Activated CD8-positive, alpha-beta memory T cell treated with anti-CD3 and anti-CD28 coated beads, Interleukin-2, amount 50 U/mL, for 48 hours (primary cell): ENCODE measurements around the gene MAP4K4.
A peak's percentile ranks its signal among the peaks of the same experiment; 100 is the strongest.

Experiments used
- DNase-seq: peaks from one replicate; pipeline ENCODE4 v3.0.0-alpha.2; 2020

Gene MAP4K4

DNA sequence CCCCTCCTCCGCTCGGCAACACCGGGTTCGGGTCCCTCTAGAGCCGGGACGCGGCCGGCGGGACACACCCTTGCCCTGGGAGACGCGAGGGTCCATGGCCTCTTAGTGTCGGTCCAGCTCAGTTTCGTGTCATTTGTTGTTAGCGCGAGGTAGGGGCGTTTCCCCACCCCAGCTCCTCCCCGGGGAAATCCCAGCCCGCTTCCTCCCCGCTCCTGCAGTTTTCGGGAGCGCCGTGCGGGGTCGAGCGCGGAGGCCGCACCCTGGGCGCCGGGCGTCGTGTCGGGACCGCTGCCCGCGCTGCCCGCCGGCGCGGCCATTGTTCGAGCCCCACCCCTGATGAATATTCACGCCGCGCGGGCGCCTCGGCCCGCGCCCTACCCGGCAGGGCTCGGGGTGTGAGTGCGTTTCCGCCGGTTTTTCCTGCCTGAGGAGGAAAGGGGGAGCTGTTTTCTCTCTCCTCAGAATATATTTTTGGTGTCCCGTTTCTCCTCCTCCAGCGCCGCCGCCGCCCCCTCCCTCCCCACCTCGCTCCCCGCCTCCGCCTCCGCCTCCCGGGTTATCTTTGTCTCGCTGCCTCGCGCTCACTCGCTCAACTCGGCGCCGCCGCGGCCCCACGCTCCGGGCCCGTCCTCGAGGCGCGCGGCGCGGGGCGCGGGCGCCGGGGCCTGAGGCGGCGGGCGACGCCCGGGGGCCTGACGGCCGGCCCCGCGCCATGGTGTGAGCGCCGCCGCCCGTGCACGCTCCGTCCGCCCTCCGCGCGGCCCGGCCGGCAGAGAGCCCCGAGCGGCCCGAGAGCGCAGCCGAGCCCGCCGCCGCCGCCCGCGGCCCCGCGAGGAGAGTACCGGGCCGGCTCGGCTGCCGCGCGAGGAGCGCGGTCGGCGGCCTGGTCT, at the start of gene MAP4K4:
Gene MAP4K4, plus strand, starts transcription at position 584 of the 890 bp plus-strand sequence. CDS start 374 bp downstream, outside the sequence.
- peak; percentile 79 for DNase-seq

DNA sequence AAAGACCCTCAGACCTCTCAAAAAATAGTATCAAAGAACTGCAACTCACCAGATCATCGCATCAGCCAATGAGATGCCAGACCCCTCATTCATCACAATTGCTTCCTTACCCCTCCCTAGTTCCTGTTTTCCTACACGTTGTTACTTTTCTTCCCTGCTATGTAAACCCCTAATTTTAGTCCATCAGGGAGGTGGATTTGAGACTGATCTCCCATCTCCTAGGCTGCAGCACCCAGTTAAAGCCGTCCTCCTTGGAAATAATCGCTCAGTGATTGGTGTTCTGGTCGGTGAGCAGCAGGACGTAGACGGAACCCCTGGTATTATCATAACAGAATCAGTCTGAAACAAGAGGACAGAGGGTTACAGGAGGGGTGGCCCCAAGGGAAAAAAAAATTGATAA, 44.0 kb upstream of the MAP4K4 start:
- DNase-seq: no peak

DNA sequence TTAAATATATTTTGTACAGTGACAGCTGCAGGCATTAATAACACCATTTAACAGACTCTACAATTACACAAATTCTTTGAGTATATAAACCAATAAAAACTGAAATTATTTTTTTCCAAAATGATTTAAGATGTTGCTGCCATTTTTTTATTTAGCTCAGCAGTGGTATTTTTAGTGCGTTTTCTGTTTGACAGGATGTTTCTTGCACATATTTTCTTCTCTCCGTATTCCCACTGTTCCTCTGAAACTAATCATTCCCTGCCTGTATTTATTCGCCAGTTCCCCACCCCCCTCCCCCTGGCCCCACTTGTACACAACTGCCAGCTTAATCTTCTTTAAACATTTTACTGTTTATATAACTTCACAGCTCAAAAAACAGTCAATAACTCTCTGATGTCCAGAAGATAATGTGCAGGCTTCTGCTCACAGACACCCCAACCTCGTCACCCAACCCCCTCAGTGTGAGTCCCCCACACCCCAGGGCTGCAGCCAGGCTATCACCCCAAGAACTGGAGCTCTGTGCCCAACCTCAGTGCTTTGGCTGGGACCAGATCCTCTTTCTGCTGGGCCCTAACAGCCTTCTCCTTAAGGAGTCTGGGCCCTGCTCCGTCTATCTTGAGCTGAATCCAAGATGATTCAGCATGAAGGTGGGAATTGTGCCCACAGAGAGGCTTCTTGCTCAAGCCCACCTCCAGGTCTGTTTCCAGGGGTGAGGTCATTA, 41.6 kb upstream of the MAP4K4 start:
- no peak for DNase-seq

DNA sequence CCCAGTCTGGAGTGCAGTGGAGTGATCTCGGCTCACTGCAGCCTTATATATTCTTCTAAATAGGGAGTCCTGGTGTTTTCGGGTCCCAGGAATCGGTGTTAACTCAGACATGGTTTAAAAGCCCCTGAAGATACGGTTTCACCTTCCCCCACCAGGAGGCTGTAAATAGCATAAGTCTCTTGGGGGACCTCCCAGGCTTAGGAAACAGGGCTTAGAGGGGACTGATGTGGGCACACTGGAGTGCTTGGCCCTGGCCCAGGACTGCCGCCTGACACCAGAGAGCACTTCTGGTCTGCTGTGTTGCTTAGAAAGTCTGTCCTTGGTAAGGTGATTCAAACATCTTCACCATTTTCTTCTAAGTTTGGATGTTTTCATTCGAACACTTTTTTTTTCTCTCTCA, 39.7 kb upstream of the MAP4K4 start:
- no peak for DNase-seq

DNA sequence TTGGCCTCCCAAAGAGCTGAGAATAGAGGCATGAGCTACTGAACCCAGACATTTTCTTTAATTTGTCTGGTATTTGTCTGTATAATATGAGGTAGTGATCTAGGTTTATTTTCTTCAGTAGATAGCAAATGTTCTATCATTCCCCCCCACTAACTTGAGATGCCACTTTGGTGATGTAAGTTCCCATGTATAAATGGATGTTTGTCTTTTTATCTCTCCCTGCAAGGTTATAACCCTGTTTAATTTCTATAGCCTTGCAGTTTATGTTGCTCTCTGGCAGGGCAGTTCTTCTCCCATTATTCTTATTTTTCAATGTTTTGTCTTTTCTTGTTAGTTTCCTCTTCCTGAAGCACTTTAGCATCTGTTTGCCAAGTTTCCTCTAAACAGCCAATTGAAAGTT, 39.1 kb upstream of the MAP4K4 start:
- DNase-seq: no peak

DNA sequence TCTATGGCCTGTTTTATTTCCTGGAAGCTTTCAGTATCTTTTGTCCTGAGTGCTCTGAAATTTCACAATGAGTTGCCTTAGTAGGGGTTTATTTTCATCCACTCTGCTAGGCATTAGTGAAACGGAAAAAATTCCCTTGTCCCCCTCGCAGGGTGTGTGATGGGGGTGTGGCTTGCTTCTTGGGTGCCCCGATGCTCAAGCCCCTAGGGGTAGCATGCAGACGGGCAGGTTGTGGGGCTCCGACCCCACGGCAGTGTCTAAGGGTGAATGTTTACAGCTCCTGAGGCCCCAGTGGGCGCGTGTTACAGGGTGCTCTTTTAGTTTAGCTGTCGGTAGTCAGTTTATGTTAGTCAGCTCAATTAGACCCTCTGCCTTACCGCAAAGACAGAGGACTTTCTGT, 32.2 kb upstream of the MAP4K4 start:
- no peak for DNase-seq

DNA sequence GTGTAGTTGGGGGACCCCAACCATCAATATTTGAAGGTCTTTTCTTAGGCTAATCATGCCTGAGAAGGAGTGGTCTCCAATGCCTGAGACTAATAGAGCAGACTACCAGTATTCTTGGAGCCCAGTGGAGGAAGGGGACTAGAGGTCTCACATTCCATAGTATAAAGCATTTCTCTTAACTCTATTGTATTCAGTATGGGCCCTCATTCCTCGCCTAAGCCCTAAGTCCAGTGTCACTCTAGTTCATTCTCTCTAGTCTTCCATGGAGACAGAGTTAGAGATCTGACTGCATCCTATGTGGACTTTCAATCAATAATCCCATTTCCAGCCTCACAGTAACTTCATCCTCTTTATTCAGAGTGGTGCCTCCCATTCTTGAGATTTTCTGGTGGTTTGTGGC, 29.7 kb upstream of the MAP4K4 start:
- no peak for DNase-seq

DNA sequence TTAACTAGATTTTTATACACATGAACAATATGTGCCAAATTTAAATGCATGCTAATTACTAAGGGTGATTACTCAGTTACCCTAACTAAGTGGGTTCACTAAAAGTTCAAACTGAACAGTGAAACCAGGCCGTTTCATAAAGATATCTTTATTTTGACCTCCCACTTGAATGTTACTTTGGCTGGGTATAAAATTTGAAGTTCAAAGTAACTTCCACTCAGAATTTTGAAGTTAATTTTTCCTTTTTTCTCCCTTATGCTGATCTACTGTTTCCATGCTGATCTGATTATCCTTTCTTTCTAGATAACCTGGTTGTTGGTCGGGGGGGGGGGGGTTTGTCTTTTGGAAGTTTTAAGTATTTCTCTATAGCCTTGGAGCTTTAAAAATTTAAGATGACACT, 25.5 kb upstream of the MAP4K4 start:
- no peak for DNase-seq

DNA sequence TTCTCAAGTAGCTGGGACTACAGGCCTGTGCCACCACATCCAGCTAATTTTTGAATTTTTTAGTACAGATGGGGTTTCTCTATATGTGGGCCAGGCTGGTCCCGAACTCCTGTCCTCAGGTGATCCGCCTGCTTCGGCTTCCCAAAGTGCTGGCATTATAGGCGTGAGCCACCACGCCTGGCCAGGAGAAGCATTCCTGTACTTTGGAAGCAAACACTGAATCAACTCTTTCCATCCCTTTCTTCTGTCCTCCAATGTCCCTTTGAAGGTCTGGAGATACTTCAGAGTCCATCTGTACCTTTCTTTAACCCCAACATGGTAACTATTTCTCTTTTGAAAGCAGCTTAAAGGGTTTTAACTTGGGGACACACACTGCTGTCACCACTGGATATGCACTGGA, 23.6 kb upstream of the MAP4K4 start:
- no peak for DNase-seq

DNA sequence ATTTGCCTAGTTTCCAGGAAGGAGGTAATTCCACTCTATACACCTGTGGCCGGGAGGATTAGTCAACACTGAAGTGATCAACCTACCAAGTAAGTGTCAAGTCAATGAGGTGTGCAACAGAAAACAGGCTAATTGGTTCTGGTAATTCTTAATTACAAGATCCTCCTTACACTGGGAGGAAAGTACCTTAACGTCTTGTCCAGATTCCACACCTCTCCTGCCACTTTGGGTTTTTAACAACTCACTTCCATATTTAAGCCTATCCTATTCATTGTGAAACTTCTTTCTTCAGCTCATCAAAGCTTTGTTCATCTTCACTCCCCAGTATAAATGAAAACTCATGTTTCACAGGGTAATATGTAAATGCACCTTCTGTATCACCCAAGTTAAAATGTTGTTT, 22.0 kb upstream of the MAP4K4 start:
- no peak for DNase-seq

DNA sequence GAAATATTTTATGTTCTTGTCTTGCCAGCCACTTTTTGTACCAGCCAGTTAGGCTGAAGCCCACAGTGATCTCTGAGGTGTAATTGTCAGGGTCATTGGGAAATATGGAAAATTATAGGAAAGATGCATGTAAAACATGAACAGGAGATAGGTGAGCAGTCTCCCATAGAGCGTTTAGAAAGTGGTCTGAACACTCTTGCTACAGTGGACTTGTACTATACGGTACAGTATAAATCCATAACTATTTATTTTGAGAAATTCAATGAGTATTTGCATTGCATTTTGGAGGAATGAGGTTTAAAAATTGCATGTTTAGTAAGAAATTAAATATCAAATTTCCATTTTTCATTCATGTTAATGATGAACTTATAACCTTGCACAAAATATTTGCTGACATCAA, 20.8 kb upstream of the MAP4K4 start:
- DNase-seq: no peak

DNA sequence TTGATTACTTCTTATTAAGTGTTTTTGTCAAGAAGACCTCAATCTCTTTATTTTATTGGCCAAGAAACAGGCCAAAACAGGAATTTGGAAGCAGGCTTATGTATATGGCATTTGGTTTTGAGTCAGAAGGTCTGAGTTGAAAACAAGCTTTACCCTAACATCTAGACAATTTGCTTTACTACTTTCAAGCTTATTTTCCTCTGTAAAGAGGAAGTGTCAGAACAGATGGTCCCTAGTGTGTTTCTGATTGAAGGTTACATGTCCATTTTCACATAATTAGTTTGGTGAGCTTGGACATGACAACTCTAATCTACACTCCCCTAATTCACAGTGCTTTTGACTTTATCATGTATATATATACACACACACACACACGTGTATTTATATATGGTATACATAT, 19.8 kb upstream of the MAP4K4 start:
- DNase-seq: no peak

DNA sequence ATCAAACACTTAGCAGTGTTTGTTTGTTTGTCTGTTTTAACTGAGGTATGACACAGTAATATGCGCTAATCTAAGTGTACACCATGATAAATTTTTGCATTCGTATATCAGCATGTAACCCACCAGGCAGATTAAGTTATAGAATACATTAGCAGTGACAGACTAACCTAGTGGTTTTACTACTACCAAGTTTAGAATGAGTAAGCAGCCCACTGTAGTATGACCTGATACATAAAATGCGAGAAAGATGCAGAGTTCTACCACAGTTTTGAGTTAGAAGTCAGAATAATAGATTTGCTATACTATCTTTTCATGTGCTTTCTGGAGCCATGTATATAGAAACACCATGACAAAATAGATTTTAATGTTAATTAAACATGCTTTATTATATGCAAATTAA, 19.1 kb upstream of the MAP4K4 start:
- no peak for DNase-seq

DNA sequence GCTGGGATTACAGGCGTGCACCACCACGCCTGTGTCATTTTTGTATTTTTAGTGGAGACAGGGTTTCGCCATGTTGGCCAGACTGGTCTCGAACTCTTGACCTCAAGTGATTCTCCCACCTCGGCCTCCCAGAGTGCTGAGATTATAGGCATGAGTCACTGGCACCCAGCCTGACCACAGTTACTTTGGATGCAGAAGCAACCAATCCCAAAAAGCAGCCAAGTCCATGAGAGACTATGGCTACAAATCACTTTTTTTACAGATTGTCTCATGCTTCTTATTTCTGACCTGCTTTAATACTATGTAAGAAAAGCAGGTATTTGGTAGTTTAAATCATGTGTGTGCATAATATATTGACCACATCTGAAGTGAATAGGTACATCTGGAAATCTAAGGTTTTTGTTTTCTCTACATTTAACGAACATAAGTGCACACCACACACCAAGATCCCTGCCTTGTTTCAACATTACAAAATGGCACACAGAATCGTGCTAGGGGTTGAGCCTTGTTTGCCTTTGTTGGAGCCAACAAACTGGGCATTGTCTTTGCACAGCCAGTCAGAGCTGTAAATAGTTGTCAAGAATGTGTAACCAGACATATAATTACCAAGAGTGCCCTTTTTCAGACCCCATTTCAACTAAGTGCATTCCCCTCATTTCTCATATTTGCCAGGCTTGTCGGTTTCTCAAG, 18.3 kb upstream of the MAP4K4 start:
- no peak for DNase-seq

DNA sequence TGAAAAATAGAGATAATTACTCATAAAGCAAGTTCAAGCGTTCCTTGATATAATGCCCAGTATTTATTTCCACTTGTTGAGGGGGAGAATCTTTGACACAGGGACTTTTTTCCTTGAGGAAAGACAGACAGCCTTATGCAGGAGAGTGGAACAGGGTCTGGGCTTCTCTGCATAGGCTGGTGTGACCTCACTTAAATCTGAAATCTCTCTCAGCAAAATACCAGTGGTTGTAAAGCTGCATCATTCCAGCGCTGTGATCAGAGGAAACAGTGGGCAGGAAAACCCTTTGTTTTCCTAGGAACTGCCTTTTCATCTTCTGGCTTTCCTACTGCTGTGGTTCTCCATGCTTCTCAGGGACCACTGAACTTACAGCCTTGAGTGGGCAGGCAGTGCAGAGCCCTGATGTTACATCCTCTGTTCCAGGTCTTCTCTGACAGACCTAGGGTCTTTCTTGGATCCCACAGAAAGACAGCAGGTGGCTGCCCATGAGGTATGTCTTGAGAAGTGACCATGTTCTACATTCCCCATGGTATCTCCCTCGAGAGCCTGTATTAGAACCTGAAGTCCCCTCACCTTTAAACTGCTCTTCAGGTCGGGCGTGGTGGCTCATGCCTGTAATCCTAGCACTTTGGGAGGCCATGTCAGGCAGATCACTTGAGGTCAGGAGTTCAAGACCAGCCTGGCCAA, 17.6 kb upstream of the MAP4K4 start:
- no peak for DNase-seq

DNA sequence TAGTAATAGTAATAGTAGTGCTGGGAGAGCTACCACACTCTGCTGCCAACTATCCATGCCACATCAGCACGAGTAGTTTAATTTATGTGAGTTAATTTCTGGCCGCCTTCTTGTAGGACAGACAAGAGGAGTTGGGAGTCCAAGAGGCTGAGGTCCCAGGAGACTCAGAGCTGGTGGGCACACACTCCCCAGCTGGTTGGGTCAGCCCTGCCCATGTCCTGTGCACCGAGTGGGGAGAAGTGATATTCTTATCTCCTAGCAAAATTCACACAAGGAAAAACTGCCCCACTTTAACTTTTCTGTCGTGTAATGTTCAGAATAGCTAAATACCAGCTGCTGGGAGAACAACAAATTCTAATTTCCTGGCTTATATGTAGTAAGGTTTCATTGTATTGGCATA, 15.2 kb upstream of the MAP4K4 start:
- DNase-seq: no peak

DNA sequence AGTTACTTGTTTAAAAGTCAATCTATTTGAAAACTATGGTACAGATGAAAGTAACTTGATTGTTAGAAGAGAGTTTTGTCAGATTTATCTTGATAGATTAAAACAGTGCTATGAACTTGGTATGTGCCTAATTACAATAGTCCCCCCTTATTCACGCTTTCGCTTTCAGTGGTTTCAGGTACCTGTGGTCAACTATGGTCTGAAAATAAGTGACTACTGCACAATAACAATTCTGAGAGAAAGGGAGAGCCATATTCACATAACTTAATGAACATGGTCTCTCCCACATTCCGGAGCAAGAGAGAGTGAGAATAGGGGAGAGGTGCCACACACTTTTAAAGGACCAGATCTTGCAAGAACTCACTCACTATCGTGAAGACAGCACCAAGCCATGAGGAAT, 13.2 kb upstream of the MAP4K4 start:
- DNase-seq: no peak

DNA sequence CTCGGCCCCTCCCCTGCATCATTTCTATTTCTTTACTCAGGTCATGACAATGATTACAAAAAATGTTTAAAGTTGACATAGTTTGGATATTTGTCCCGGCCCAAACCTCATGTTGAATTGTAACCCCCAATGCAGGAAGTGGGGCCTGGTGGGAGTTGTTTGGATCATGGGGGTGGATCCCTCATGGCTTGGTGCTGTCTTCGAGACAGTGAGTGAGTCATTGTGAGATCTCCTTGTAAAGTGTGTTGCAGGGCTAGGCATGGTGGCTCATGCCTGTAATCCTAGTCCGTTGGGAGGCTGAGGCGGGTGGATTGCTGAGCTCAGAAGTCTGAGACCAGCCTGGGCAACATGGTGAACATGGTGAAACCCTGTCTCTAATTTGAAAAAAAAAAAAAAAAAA, 9.2 kb upstream of the MAP4K4 start:
- no peak for DNase-seq

DNA sequence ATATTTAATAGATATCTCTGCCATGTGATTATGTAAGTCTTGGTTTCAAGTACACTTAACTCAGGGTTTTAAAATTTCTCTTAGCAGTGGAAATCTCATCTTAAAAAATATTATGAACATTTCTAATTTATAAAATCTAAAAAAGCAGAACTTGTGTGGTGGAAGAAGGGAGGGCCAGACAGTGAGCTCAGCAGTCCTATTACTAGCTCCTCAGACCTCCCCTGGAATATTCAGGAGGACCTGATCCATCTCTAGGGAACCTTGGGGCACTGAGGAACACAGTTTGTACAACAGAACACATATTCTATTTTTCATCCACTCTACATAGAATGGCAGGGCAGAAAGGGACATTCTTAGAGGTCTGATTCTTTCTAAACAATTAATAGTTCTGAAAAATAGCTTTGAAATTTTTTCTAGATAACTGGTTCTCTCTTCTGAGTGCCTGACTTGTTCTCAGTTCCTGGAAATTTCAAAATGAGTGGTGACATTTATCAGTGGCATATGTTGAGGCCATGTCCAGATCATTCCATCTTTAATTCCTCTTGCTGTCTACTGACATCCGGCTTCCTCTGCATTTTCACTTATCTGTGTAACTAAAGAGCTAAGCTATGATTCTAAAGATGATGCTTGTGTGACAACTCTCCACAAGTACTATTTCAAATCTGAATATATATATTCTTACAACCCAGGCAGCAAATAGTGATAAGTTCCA, 8.2 kb upstream of the MAP4K4 start:
- DNase-seq: no peak

DNA sequence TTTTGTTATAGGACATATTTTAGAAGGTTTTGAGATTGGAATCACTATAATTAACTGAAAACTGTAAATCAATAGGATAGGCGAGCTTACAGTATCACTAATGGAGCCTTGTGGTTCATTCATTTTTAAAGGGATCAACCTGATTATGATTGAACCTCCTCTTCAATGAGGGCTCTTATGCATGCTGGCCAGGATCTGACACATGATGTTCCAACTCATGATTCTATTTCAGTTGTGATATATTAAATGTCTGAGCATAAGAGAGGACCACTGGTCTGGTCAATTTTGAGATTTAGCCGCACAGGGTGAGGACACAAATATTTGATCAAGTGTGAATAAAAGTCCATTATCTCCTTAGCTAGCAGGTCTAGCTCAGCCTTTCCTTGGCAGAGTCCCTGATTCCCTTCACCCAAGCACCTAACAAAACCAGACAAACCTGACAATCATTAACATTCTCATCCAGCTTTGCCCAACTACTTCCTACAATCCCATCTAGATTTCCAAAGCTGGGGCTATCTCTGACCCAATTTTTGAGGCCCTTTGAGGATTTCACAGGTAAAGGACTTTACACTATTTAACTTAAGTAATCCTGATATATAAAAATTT, 6.9 kb upstream of the MAP4K4 start:
- DNase-seq: no peak

DNA sequence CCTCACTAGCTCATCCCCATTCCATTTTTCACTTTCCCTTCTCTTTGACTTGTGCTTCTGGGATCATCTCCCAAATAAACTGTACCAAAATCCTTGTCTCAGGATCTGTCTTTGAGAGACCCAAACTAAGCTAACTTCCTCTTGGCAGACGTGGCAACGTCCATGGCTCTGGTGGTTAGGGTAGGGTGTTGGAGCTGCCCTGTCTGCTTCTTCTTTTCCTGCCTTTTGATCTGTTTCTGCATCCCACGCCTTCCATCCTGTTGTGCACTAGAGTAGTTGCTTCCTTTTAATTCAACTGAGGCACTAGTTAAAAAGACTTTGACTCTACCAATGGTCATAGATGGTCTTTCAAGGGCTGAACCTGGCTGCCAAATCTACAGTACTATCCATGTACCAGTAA, 5.5 kb upstream of the MAP4K4 start:
- no peak for DNase-seq

DNA sequence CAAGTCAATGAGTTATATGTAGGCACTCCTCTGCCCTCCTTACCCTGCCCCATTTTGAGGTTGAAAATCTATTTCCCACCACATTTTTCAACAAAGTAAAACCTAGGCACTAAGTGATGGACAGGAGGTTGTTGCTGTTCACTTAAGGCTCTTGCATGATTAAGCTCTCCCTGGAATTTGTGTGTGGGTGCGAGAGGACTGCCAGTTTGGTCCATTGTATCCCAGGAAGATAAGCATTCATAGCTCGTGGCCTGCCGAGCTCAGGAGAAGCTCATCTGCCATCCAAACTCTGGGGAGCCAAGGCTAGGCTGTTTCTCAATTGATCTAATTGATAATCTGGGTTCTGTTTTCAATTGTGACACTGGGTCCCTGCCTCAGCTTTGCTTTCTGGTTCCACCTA, 4.7 kb upstream of the MAP4K4 start:
- no peak for DNase-seq
